GM21717 (cell line): ENCODE results near the gene OBSCN.
"Not testable (repeated sequence)": the region's sequence is repeated elsewhere in the genome, so short reads cannot be mapped to it uniquely, and the experiment has no call there.

Source experiments
- ATAC-seq: cut with Tn5 transposase; IDR thresholded peaks from one replicate; pipeline ENCODE4 v1.9.1; 2021; ENCODE audit warnings: mild to moderate bottlenecking, moderate library complexity; ENCODE audit not compliant: unreplicated experiment

OBSCN gene

GRCh38 chr1:228226141-228226874 is 18.5 kb downstream of the OBSCN start:
- ATAC-seq, result no peak

- no peak for ATAC-seq
These were observed 19.3 kb downstream of the OBSCN start for GRCh38 chr1:228226956-228227791.

GRCh38 chr1:228228147-228228546 is 20.3 kb downstream of the OBSCN start:
- ATAC-seq, result not testable (repeated sequence)

- ATAC-seq, result no peak
These were observed 20.8 kb downstream of the OBSCN start for GRCh38 chr1:228228601-228229074.

- ATAC-seq, result no peak
These were observed 23.3 kb downstream of the OBSCN start for GRCh38 chr1:228231189-228231588.

GRCh38 chr1:228233136-228233535 is 25.3 kb downstream of the OBSCN start:
- ATAC-seq, result no peak

- no peak for ATAC-seq
These were observed 27.1 kb downstream of the OBSCN start for GRCh38 chr1:228234921-228235320.

- no peak for ATAC-seq
These were observed 28.9 kb downstream of the OBSCN start for GRCh38 chr1:228236744-228237143.

GRCh38 chr1:228238007-228238406 is 30.2 kb downstream of the OBSCN start:
- no peak for ATAC-seq

- no peak for ATAC-seq
These were observed 30.6 kb downstream of the OBSCN start for GRCh38 chr1:228238461-228238860.

- ATAC-seq, result no peak
These were observed 32.8 kb downstream of the OBSCN start for GRCh38 chr1:228240411-228241240.

- ATAC-seq, result no peak
These were observed 33.4 kb downstream of the OBSCN start for GRCh38 chr1:228241259-228241658.

- ATAC-seq, result no peak
These were observed 34.6 kb downstream of the OBSCN start for GRCh38 chr1:228242409-228242808.

GRCh38 chr1:228243093-228243492 is 35.2 kb downstream of the OBSCN start:
- no peak for ATAC-seq

- ATAC-seq, result not testable (repeated sequence)
These were observed 36.1 kb downstream of the OBSCN start for GRCh38 chr1:228243989-228244388.

GRCh38 chr1:228245111-228245510 is 37.3 kb downstream of the OBSCN start:
- ATAC-seq, result no peak

- no peak for ATAC-seq
These were observed 38.5 kb downstream of the OBSCN start for GRCh38 chr1:228246216-228246900.

GRCh38 chr1:228249513-228250305 is 41.9 kb downstream of the OBSCN start:
- ATAC-seq, result no peak

- not testable (repeated sequence) for ATAC-seq
These were observed 44.6 kb downstream of the OBSCN start for GRCh38 chr1:228252476-228252875.
